Measurements from ENCODE around the gene PCF11. TPM values are rescaled to one million over a fixed set of nuclear protein-coding genes. Genes with fewer than 3 reads are reported as not detected.

The PCF11 gene
- total and polyA plus RNA-seq, 2 of the 4 experiments (the other 2 are of a cell fraction) = 19.2 to 26.7 TPM

DNA sequence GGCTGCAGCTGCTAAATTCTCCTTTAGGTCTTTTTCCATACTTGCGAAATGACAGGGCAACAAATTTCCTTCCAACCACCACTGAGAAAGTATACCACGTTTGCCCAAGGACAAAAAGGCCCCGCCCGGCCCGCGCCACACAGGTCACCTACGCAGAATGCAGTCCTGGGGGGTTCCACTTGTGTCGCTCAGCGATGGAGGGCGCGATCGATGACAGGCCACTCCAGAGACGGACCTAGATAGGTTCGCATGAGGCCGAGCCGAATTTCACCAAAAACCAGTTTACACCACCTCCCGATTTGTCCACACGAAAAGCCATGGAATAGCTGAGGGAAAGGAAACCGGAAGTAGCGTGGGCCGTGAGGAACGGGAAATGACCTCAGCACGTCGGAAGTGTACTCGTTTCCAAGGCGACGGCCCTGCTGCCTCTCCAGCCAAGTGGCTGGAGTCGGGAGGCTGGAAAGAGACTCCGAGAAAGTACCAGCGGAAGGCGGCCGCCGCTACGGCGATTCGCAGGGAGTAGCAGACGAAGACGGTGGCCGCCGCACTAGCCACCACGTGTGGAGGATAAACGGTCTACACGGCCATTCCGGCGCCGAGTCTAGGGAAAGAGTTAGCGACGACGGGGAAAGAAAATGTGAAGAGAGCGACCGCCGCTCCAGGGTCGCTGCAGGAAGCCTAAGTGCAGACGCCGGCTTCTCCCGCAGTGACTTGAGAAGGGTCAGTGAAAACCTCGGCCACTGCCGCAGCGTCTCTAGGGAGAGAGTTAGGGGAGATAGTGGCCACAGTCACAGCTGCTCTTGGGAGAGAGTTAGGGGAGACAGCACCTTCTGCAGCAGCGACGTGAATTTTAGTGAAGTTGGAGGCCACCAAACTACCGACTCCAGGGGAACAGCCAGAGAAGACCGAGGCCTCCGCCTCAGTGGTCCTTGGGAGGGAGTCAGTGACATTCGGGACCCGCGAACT is 36.7 kb downstream of the PCF11 start, which contains the start of gene ANKRD42 (continued):
- TF ChIP-seq, protein P1, sequence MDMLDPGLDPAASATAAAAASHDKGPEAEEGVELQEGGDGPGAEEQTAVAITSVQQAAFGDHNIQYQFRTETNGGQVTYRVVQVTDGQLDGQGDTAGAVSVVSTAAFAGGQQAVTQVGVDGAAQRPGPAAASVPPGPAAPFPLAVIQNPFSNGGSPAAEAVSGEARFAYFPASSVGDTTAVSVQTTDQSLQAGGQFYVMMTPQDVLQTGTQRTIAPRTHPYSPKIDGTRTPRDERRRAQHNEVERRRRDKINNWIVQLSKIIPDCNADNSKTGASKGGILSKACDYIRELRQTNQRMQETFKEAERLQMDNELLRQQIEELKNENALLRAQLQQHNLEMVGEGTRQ (IDR thresholded peaks at IDR 0.05; ENCODE audit: low read depth, low read length) = no peak
- TF ChIP-seq RFX5 (IDR thresholded peaks at IDR 0.05; ENCODE audit: low read depth, low read length) = no peak
- no peak for TF ChIP-seq SMC3 (IDR thresholded peaks at IDR 0.05; ENCODE audit: low read depth, low read length)

Data from IMR-90 (cell line).